ENCODE results near the gene COX4I2.

Gene COX4I2

GRCh38 chr20:31693402-31693801, 55.7 kb downstream of the COX4I2 start:
- Histone ChIP-seq H3K4me3 (no peak overlapping the region), H3K27ac (peak overlapping the region in 1 of 2 donors; percentile 11)
- DNase-seq (ENCODE audit: low spot score) = no peak
- no peak for TF ChIP-seq CTCF (IDR thresholded peaks at IDR 0.05)

GRCh38 chr20:31693987-31694661, 56.4 kb downstream of the COX4I2 start:
- no peak for DNase-seq (ENCODE audit: low spot score)
- Histone ChIP-seq H3K4me3 (no peak overlapping the region), H3K27ac (peak overlapping the region; percentile 37 to 79)
- TF ChIP-seq CTCF (IDR thresholded peaks at IDR 0.05) = no peak
